Activated CD4-positive, alpha-beta T cell treated with anti-CD3 and anti-CD28 coated beads, Interleukin-2, Interleukin-6, amounts not matched to agents 100 ng/mL and 50 ng/mL, durations not matched to agents 16 hours and 8 hours (primary cell): ENCODE results near the gene RBM42.
"Not testable (repeated sequence)": the region's sequence is repeated elsewhere in the genome, so short reads cannot be mapped to it uniquely, and the experiment has no call there.

Source experiments
- DNase-seq: peaks from one replicate; pipeline ENCODE4 v3.0.0-alpha.2; 2020

The RBM42 gene

DNA sequence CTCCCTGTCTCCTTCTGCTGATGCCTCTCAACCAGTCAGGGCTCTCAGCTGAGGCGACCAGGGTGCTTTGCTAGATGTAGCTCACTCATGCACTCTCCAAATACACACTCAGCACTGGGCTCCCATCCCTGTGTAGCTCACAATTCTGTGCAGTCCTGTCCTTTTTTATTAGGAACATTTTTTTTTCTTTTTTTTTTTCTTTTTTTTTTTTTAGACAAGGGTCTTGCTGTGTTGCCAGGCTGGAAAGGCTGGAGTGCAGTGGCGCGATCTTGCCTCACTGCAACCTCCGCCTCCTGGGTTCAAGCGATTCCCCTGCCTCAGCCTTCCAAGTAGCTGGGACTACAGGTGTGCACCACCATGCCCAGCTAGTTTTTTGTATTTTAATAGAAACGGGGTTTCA is 26.0 kb downstream of the RBM42 start:
- DNase-seq, result not testable (repeated sequence)

DNA sequence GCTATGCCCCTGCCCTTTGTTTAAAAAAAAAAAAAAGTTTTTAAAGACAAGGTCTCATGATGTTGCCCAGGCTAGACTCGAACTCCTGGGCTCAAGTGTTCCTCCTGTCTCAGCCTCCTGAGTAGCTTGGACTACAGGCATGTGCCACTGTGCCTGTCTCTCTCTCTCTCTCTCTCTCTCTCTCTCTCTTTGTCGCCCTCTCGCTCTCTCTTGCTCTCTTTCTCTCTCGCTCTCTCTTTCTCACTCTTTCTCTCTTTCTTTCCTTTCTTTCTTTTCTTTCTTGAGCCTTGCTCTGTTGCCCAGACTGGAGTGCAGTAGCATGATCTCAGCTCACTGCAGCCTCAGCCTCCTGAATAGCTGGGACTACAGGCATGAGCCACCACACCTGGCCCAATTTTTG is 26.8 kb downstream of the RBM42 start:
- DNase-seq, result no peak

DNA sequence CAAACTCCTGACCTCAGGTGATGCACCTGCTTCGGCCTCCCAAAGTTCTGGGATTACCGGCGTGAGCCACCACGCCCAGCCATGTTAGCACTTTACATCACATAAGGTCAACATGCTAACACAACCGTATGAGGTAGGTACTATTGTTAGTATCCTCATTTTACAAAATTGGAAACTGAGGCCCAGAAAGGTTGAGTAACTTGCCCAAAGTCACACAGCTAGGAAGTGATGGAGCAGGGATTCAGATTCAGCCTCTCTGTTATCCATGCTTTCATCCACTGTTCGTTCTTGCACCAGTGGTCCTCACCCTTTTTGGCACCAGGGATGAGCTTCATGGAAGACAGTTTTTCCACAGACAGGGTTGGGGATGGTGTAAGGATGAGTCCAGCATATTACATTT is 27.9 kb downstream of the RBM42 start:
- no peak for DNase-seq

GRCh38 chr19:35657904-35658700 is 29.3 kb downstream of the RBM42 start:
- DNase-seq, result no peak

GRCh38 chr19:35661995-35662340 is 33.1 kb downstream of the RBM42 start:
- no peak for DNase-seq

DNA sequence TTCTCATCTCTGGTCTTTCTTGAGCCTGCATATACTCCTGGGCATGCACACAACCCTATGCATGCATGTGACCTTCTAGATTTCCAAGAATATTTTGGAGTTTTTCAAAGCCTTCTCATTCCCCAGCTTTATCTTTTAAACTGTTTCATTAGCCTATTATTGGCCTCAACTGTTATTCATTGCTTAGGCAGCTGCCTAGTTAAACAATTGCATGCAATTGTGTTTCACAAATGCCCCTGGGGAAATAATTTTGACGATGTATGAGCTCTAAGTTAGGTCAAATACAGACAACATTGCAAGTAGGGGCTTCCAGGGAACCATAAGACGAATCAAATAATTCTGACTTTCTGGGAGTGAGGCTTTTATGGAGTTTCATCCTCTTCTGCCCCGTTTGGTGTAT is 35.1 kb downstream of the RBM42 start:
- no peak for DNase-seq

DNA sequence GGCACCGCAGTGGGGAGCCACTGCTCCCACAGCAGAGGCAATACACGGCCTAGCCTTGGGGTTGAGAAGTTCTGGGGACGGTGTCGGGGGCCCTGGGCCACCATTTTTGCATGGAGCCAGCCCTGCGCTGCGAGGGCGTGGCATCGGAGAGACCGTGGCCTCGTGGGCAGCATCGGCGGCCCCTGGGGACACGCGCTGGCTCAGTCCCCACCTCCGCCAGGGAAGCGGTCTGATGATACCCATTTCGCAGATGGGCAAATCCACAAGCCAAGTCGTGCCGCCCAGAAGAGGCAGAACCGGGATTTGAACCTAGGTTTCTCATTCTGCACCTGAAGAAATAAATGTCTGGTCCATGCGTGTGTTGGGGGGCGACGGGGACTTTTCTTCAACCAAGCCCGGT is 36.3 kb downstream of the RBM42 start:
- DNase-seq, result no peak

DNA sequence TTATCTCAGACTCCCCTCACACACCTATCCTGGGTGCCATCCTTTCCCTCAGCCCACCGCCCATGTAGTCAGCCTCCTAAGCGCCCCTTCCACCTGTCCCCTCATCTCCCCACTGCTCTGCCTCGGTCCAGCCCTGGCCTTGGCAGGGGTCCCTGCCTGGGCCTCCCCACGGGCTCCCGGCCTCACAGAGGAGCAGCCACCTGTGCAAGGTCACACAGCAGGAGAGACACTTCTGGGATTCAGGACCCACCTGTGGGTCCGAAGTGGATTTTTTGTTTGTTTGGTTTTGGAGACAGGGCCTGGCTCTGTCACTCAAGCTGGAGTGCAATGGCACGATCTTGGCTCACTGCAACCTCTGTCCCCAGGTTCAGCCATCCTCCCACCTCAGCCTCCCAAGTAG is 36.8 kb downstream of the RBM42 start:
- DNase-seq, result no peak

DNA sequence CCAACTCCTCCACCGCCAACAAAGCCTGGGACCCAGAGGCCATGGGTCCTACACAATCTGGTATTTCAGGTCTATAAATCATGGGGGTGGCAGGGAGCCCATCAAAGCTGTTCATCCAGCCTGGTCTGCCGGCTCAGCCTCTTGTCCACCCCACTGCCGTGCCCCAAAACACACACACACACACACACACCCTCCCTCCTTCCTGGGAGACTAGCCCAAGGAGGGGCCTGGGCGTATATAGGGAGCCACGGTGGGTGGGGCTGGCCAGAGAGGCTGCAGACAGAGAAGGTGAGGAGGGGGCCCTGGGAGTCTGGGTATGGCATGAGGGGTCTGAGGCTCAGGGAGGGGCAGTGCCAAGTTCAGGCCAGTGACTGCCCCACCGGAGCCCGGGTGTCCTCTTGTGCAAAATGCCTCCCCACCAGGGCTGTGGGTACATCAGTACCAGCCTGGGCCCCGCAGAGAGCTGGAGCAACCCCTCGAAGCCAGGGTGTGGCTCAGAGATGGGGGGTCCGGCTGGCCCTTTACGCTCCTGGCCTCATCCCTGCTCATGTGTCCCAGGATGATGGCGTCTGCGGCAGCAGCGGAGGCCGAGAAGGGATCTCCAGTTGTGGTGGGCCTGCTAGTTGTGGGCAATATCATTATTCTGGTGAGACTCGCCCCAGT is 37.5 kb downstream of the RBM42 start, which contains the start of gene UPK1A:
Gene UPK1A, plus strand, starts transcription at position 267 of the 663 bp plus-strand sequence. Its CDS starts 296 bp downstream, at position 563.
- DNase-seq, result no peak

- no peak for DNase-seq
Observed at GRCh38 chr19:35669566-35669965, 40.7 kb downstream of the RBM42 start.

DNA sequence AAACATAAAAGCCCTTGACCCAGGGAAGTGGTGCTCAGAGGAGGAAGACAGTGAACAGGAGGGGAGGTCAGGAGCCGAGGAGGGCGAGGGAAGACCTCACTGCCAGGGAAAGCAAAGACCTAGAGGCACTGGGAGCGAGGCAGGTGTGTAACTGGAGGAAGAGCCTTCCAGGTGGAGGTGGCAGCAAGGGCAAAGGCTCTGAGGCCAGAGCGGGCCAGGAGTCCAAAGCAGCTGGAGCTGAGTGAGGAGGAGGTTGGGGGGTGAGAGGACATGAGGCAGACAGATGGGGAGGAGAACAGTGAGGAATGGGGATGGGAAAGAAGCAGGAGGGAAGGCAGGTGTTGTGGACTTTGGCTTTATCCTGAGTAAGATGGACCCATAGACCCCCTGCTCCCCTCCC is 41.1 kb downstream of the RBM42 start:
- DNase-seq, result no peak

DNA sequence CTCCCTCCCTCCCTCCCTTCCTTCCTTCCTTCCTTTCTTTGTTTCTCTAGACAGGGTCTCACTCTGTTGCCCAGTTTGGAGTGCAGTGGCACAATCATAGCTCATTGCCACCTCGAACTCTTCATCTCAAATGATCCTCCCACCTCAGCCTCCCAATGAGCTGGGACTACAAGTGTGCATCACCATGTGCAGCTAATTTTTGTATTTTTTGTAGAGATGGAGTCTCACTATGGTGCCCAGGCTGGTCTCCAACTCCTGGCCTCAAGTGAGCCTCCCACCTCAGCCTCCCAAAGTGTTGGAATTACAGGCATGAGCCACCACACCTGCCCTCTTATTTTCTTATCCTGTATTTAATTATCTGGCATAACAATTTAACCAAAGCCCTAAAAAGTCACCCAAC is 41.9 kb downstream of the RBM42 start:
- no peak for DNase-seq

GRCh38 chr19:35671818-35672217 is 43.0 kb downstream of the RBM42 start:
- DNase-seq, result no peak

- peak; percentile 81 for DNase-seq
Observed at GRCh38 chr19:35673121-35673804, 44.4 kb downstream of the RBM42 start.

GRCh38 chr19:35675589-35676140 is 46.8 kb downstream of the RBM42 start:
- no peak for DNase-seq
